Right renal pelvis (tissue), 4 donors: ENCODE data around the gene CLCN5. TPM values are rescaled to one million over a fixed set of nuclear protein-coding genes. Genes with fewer than 3 reads are reported as not detected.
"Not testable (repeated sequence)": the region's sequence is repeated elsewhere in the genome, so short reads cannot be mapped to it uniquely, and the experiment has no call there.

Experiments
- DNase-seq, 4 donors: peaks; one replicate each; pipeline ENCODE4 v3.0.0-alpha.2; 2013; ENCODE audit warnings: low read depth in 4 of 4, low spot score in 3 of 4, missing footprints in 1 of 4
- polyA plus RNA-seq, 4 donors: library from polyadenylated mRNA; unstranded; fragments of 120-200 nt; gene quantifications; one replicate each; pipeline ENCODE4 v1.2.1, GENCODE V29; 2013; ENCODE audit not compliant: insufficient read length in 4 of 4

Gene CLCN5
- polyA plus RNA-seq, 4 donors, result 73.0 to 89.3 (median 81.3) TPM

DNA sequence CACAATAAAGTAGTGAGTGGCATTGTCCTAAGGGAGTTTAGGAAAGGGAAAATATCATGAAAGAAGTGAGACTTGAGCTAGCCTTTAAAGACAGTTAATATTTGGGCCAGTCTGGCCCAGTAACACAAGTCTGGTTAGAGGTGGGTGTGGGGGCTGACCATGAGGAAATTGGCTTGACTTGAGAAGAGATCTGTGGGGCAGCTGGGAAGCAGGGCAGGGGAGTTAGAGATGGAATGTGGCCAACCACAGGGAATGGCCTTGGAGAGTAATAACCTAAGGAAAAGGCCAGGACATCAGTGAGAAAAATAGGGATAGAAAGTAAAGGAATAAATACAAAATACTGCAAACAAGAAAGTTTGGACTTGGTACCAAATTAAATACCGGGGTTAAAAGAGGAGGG lies 71.3 kb downstream of the CLCN5 start:
- DNase-seq, result no peak

DNA sequence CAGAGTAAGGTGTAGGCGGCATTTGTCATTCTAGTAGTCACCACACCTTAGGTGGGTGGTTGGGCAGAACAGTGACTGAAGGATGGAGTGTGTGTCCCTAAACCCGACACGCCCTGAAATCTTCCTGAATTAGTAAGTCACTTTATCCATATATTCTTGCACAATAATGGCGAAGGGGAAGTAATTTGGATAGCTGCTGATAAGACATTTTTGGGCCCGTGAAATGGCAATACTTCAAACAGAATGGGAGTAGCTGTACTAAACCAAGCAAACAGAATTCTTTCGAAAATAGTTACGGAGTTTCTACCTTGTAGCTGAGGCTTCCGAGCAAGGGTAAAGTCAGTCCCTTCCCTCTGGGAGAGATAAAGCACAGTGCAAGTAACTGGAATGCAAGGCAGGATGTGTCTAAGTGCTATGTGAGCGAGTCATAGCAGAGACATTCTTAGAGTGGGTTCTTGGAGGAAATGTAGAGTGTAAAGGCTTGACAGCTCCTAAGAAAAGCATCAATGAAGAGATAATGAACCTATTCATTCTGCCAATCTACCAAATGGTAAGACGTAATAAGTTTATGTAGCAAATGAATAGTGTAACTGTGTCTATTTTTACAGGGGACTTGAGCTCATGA lies 72.8 kb downstream of the CLCN5 start:
- DNase-seq, result no peak

DNA sequence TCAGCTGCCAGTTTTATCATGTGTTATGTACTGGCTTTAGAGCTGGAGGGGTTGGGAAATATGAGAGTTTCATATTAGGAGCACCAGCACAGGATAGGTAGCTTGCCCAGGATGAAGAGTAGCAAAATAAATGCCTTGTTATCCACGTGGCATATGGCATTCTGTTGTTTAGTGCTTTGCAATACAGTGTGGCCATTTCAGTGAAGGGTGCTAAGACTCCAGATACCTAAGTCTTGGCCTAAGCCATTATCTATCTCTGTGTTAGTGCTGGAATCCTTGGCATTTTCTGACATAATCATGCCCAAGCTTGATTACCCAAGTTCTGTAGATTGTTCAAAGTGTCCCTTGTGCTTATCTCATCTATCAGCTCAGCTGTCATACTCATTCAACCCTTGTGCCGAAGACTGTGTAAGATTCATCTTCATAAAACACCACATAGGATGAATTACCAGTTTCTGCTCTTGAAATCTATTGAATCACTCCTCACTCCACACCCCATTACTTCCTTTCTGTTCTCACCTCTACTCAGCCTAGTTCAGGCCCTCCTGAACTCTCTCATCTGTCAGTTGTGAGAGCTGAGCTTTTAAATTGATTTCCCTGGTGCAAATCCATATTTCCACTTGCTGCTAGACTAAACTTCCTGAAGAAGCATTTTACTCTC lies 73.5 kb downstream of the CLCN5 start:
- no peak for DNase-seq

DNA sequence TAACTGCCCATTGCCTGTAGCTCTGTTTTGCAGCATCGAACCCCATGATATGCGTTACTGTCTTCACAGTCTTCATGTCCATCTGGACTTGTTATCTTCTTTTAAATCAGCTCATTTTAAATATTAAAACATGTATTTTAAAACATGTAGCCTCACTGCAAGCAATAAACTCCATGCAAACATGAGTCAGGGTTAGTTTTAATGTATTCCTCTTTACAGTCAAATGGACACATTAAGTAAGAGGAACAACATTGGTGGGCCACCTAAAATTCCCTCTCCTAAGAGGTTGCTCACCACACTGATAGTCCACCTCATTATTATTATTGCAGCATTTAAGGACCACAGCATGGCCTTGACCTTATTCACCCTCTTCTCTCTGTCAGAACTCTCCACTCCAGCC lies 74.1 kb downstream of the CLCN5 start:
- DNase-seq, result no peak

GRCh38 chrX:49999087-49999486 lies 76.7 kb downstream of the CLCN5 start:
- DNase-seq, result no peak

GRCh38 chrX:50000937-50001542 lies 78.6 kb downstream of the CLCN5 start:
- no peak for DNase-seq

GRCh38 chrX:50002067-50002714 lies 79.8 kb downstream of the CLCN5 start:
- DNase-seq, result no peak

GRCh38 chrX:50003467-50003866 lies 81.1 kb downstream of the CLCN5 start:
- no peak for DNase-seq

DNA sequence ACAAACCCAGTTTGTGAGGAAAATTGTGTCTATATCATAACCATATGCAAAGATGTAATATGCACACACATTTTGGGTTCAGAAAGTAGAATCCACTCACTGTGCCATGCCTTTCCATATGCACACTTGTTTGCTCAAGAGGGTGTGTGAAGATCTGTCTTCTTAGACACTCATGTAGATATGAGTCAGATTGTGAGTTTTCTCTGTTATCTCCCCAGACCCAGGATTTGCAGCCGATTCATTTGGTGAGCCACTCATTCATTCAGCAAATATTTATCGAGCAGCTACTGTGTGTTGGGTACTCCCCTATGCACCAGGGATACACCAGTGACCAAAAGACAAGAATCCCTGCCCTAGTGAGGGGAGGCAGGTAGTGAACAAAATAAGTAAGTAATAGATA lies 81.5 kb downstream of the CLCN5 start:
- DNase-seq, result no peak

DNA sequence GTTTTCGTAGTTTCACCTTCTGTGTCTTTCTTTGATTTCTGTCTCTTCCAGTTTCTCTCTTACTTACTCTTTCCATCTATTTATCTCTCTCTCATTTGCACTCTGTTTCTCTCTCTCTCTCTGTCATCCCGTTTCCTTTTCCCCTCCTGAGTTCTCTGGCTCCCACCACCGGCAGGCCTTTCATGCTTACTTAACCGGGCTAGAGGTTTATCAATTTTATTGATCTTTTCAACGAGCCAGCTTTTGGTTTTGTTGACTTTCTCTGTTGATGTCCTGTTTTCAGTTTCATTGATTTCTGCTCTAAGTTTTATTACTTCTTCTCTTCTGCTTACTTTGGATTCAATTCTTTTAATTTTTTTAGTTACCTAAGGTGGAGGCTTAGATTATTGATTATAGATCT lies 103.2 kb downstream of the CLCN5 start:
- not testable (repeated sequence) for DNase-seq

- no peak for DNase-seq
These were observed 112.7 kb downstream of the CLCN5 start for GRCh38 chrX:50035126-50035525.

- no peak for DNase-seq
These were observed 114.0 kb downstream of the CLCN5 start for GRCh38 chrX:50036426-50036825.

GRCh38 chrX:50045823-50046222 lies 123.4 kb downstream of the CLCN5 start:
- DNase-seq, result no peak

DNA sequence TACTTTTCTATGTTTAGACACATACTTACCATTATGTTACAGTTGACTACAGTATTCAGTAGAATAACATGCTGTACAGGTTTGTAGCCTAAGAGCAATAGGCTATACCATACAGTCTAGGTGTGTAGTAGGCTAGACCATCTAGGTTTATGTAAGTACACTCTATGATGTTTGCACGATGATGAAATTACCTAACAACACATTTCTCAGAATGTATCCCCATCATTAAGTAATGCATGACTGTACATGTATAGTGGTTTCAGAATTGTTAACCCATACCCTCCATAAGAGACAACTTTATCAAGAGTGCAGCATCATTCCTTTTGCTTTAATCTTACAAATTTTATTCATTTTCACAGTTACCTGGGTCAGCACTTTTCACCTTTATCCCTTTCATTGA lies 126.8 kb downstream of the CLCN5 start:
- no peak for DNase-seq

DNA sequence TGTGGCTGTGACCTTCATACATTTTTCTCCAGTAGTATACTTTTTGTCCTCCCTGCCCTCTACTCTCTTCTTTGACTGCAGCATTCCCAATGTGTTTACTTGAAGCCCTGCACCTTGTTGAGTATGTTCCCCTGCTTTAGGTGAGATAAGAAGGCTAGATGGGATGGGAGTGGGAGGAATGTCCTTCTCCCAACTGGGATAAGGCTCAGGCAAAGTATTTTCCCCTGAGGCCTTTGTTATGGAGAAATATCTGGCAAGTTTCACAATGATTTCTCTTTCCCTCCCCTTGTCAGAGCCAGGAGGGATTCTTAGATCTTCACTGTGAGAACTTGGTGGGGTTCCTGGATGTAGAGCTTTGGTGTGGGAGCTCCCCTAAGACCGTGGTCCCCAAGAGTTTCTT lies 131.8 kb downstream of the CLCN5 start:
- DNase-seq, result no peak

DNA sequence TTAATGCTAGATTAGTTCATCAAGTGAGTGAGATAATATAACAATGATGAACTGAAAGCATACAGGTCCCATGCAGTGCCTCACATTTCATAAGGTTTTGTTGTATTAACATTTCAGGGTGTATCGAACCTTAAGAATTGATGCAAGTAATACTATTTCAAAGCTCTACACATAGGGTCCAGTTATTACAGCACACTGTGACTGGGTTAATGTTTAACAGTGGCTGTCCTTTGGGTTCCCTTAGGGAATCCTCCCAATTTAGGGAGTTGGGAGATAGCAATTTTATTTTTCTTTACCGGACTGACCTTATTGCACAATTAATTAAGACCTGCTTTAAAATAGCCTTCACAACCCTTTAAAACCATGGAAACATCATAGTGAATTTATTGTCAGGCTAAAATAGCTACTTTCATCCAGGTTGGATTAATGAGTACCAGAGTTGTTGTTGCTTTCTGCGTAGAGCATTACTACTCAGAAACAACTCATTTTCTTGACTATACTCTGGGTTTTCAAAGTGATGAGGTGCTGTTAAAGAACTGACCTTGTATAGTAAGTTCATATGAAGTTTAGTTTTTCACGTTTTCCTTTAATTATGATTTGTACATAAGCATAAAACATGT lies 144.0 kb downstream of the CLCN5 start:
- DNase-seq, result no peak

DNA sequence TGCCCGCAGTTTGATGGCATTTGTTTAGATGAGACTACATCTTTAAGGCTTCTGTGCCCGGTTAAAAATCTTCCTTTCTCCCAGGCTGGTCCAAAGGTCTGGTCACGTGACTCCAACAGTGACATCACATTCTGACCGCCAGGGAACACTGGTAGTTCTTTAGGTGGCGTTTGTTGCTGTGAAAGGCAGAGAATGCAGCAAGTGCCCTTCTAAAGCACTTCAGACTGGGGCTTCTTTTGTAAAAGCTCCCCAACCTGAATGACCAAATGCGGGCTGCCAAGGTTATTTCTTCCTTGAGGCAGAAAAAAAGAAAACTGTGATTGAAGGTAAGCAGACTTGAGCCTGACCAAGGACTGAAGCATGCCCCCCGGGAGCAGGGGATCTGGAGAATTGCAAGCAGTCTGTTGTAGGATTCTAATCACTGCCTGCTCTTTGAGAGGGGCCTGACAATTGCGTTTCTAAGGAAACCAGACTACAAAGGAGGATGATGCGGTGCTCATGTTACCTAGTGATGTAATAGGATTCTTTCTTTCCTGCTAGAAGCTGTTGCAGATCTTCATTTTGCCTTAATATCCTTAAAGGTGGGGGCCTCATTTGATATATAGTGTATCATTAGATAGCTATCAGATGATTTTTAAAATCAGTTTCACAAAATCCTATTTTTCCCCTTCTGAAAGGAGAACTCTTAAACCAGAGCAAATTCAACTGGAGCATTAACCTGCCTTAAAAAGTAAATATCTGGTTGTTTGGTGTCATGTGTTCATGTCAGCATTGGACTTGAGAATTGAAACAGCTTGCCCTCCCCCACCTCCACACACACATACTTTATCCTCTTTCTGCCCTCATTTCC lies 145.3 kb downstream of the CLCN5 start:
- peak in 2 of 4 donors; percentile 41 to 52 for DNase-seq

DNA sequence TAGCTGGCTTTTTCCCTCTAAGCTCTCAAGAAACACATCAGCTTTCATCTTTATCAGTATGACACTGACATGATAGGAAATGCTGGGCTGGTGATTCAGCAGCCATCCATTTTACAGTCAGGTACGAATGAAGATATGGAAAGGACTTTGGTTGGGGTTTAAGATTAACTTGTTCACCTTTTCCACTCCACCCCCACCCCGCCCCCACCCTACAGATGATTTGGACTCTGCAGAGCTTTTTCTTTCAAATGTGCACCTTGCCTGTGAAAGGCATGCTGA lies 145.8 kb downstream of the CLCN5 start:
- DNase-seq, result no peak

- no peak for DNase-seq
These were observed 146.5 kb downstream of the CLCN5 start for GRCh38 chrX:50068893-50069292.

- no peak for DNase-seq
These were observed 149.1 kb downstream of the CLCN5 start for GRCh38 chrX:50071494-50071893.

- no peak for DNase-seq
These were observed 149.7 kb downstream of the CLCN5 start for GRCh38 chrX:50072110-50072509.
